ENCODE data around the gene TUBB4A. TPM values are rescaled to one million over a fixed set of nuclear protein-coding genes. Genes with fewer than 3 reads are reported as not detected.

The TUBB4A gene
- total and polyA plus RNA-seq, 10 of the 15 experiments (the other 5 are each of a cell fraction or from before 2014, with no cell fraction given) = 0.29 to 22.4 (median 3.8) TPM

DNA sequence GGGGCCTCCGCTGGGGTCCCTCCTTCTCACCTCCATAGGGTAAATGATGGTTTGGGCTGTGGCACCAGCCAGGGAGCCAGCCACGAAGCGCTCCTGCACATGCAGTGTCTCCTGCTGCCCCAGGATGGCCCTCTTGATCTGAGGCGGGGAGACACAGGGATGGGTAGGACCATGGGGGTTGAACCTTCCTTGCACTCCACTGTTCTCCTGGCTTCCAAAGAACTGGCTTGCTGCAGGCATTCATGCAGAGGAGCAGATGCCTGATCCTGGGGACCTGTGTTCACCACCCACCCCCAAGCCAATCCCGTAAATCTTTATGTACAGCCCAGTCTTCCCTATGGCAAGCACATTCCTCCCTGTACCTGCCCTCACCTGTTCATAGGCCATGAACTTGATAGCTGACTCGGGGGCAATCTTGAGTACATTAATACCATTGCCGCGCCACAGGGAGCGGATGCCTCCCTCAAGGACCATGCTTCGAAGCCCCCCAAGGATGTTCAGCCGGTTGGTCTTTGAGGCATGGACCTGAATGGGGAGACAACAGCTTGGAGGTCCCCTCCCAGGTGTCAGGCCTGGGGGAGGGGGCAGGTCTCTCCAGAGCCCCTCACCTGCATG lies 48.1 kb downstream of the TUBB4A start:
- peaks cover 14% of the 10 kb centered on the region for H3K79me2 ChIP-seq (ENCODE audit: control insufficient read depth, insufficient read depth, low read length)
- FAIRE-seq (no peak), ATAC-seq (no peak), DNase-seq (ENCODE audit: low read depth, low spot score) (no peak)
- no peak overlapping the region for H3K4me3 ChIP-seq
- H3K27ac ChIP-seq (ENCODE audit: control insufficient read depth, insufficient read depth) = no peak overlapping the region
- in situ Hi-C loops (cut with MboI) = no loop called here
- no peak overlapping the region for H3K9ac ChIP-seq (ENCODE audit: control insufficient read depth, insufficient read depth, low read length)
- no peaks in the 10 kb centered on the region for H4K20me1 ChIP-seq (ENCODE audit: control insufficient read depth, insufficient read depth)
- intact Hi-C loops (cut with micrococcal nuclease; ENCODE audit: unreplicated experiment) = no loop called here
- POLR2A ChIA-PET = no interaction called here
- SMC1A ChIA-PET (ENCODE audit: uncharacterized antibody, unreplicated experiment) = no interaction called here
- peaks cover 10 to 27% of the 10 kb centered on the region in 2 experiments; a peak in 3 of 4 replicates for H3K36me3 ChIP-seq (ENCODE audit: control insufficient read depth in 2 of 2, insufficient read depth in 2 of 2, low read length in 1 of 2)
- BruUV-seq (replicated peaks) = no TSS peak
- H3K9me3 ChIP-seq (replicated peaks; ENCODE audit: control insufficient read depth, insufficient read depth, low read length) = peaks cover 17% of the 10 kb centered on the region; the same call in 2 of the 3 replicates
- H3K4me2 ChIP-seq (ENCODE audit: control insufficient read depth, insufficient read depth) = no peak overlapping the region
- no peaks in the 10 kb centered on the region for H3K27me3 ChIP-seq (replicated peaks in 1 of 2; ENCODE audit: control insufficient read depth in 2 of 2, insufficient read depth in 2 of 2, low read length in 1 of 2)
- H2AFZ ChIP-seq (ENCODE audit: control insufficient read depth, low read depth, low read length) = no peak overlapping the region
- RAD21 ChIA-PET (ENCODE audit: unreplicated experiment) = no interaction called here
- WGBS (ENCODE audit: insufficient coverage, insufficient replicate concordance, low lambda C conversion rate, missing lambda C conversion rate) = 95% methylated on average over 11 of the region's 11 CpGs
- CTCF ChIA-PET = no interaction called here
- H3K4me1 ChIP-seq (ENCODE audit: control insufficient read depth, insufficient read depth, low read length) = peaks cover 10% of the 10 kb centered on the region
- TF ChIP-seq KAT2A (conservative IDR thresholded peaks at IDR 0.05; ENCODE audit: control insufficient read depth, low read depth, low read length) = no peak
- peak; percentile 79; the same call in 1 of the 2 replicates for TF ChIP-seq CBX5 (IDR thresholded peaks at IDR 0.05; ENCODE audit: low read depth)

DNA sequence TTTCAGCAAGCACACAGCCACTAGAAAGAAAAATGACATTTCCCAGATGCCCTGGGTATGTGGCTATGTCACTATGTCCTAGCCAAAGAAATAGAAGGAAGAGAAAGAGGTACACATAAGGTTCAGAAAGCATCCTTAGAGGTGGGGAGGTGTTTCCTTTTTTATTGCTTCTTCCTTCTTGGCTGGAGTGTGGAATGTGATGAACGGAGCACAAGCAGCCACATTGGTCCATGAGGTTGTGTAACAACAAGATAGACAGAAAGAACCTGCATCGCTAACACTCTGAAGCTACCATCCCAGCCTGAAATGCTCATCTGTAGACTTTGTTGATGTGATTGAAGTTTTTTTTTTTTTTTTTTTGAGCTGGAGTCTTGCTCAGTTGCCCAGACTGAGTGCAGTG lies 49.2 kb downstream of the TUBB4A start:
- Histone ChIP-seq H2AFZ (ENCODE audit: control insufficient read depth, low read depth, low read length) (no peak overlapping the region), H3K9me3 (replicated peaks; ENCODE audit: control insufficient read depth, insufficient read depth, low read length) (peaks cover 17% of the 10 kb centered on the region; the same call in 2 of the 3 replicates), H3K79me2 (ENCODE audit: control insufficient read depth, insufficient read depth, low read length) (peaks cover 3% of the 10 kb centered on the region), H3K4me1 (ENCODE audit: control insufficient read depth, insufficient read depth, low read length) (peaks cover 4% of the 10 kb centered on the region), H3K4me3 (no peak overlapping the region), H3K9ac (ENCODE audit: control insufficient read depth, insufficient read depth, low read length) (no peak overlapping the region), H3K27ac (ENCODE audit: control insufficient read depth, insufficient read depth) (no peak overlapping the region), H3K27me3 (replicated peaks in 1 of 2; ENCODE audit: control insufficient read depth in 2 of 2, insufficient read depth in 2 of 2, low read length in 1 of 2) (no peaks in the 10 kb centered on the region), H3K4me2 (ENCODE audit: control insufficient read depth, insufficient read depth) (no peak overlapping the region), H3K36me3 (ENCODE audit: control insufficient read depth in 2 of 2, insufficient read depth in 2 of 2, low read length in 1 of 2) (peaks cover 10 to 27% of the 10 kb centered on the region in 2 experiments; a peak in 3 of 4 replicates), H4K20me1 (ENCODE audit: control insufficient read depth, insufficient read depth) (no peaks in the 10 kb centered on the region)
- ChIA-PET CTCF (interaction anchor here (1.1 kb wide), 1 partner anchor 404 kb away, joined by 3 read pairs; no protein-coding TSS in a partner anchor), POLR2A (interaction anchor here (0.6 kb wide), 1 partner anchor 33 kb away, joined by 6 read pairs; no protein-coding TSS in a partner anchor), SMC1A (ENCODE audit: uncharacterized antibody, unreplicated experiment) (no interaction called here), RAD21 (ENCODE audit: unreplicated experiment) (no interaction called here)
- no TSS peak for BruUV-seq (replicated peaks)
- in situ Hi-C loops (cut with MboI) = no loop called here
- 100% methylated on average over 2 of the region's 2 CpGs for WGBS (ENCODE audit: insufficient coverage, insufficient replicate concordance, low lambda C conversion rate, missing lambda C conversion rate)
- ATAC-seq (no peak), DNase-seq (ENCODE audit: low read depth, low spot score) (no peak), FAIRE-seq (no peak)
- TF ChIP-seq PAX5 (IDR thresholded peaks at IDR 0.05; ENCODE audit: borderline replicate concordance, low read depth, low read length) (no peak), SMARCA5 (IDR thresholded peaks at IDR 0.05) (peak; percentile 51; the same call in 1 of the 2 replicates)
- TF ChIP-seq, protein P1, sequence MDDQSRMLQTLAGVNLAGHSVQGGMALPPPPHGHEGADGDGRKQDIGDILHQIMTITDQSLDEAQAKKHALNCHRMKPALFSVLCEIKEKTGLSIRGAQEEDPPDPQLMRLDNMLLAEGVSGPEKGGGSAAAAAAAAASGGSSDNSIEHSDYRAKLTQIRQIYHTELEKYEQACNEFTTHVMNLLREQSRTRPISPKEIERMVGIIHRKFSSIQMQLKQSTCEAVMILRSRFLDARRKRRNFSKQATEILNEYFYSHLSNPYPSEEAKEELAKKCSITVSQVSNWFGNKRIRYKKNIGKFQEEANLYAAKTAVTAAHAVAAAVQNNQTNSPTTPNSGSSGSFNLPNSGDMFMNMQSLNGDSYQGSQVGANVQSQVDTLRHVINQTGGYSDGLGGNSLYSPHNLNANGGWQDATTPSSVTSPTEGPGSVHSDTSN (IDR thresholded peaks at IDR 0.05; ENCODE audit: insufficient replicate concordance, low read depth, low read length) = no peak
- intact Hi-C loops (cut with micrococcal nuclease; ENCODE audit: unreplicated experiment) = no loop called here

All from GM12878 (cell line).